ENCODE measurements around the gene C5orf58.

The C5orf58 gene

GRCh38 chr5:170285181-170285580 is 52.4 kb downstream of the C5orf58 start:
- DNase-seq, result no peak

GRCh38 chr5:170286386-170286925 is 53.7 kb downstream of the C5orf58 start:
- no peak for DNase-seq

GRCh38 chr5:170287532-170287931 is 54.7 kb downstream of the C5orf58 start:
- no peak for DNase-seq

GRCh38 chr5:170288151-170288550 is 55.4 kb downstream of the C5orf58 start:
- no peak for DNase-seq

- DNase-seq, result no peak
These were observed 55.8 kb downstream of the C5orf58 start for GRCh38 chr5:170288551-170288950.

- no peak for DNase-seq
These were observed 56.3 kb downstream of the C5orf58 start for GRCh38 chr5:170289121-170289520.

- no peak for DNase-seq
These were observed 57.0 kb downstream of the C5orf58 start for GRCh38 chr5:170289764-170290163.

- DNase-seq, result no peak
These were observed 57.7 kb downstream of the C5orf58 start for GRCh38 chr5:170290498-170290897.

- DNase-seq, result no peak
These were observed 59.7 kb downstream of the C5orf58 start for GRCh38 chr5:170292179-170293104.

- DNase-seq, result no peak
These were observed 60.5 kb downstream of the C5orf58 start for GRCh38 chr5:170293273-170293672.

GRCh38 chr5:170294057-170294456 is 61.3 kb downstream of the C5orf58 start:
- DNase-seq, result no peak

GRCh38 chr5:170294556-170294955 is 61.8 kb downstream of the C5orf58 start:
- DNase-seq, result no peak

All from NCI-H2171 treated with DMSO at 0.1 percent for 48 hours (cell line).